8988T (cell line): ENCODE data around the gene LRRN2.

Experiments used
- DNase-seq: peaks from one replicate; pipeline ENCODE4 v3.0.0; 2011

Gene LRRN2

DNA sequence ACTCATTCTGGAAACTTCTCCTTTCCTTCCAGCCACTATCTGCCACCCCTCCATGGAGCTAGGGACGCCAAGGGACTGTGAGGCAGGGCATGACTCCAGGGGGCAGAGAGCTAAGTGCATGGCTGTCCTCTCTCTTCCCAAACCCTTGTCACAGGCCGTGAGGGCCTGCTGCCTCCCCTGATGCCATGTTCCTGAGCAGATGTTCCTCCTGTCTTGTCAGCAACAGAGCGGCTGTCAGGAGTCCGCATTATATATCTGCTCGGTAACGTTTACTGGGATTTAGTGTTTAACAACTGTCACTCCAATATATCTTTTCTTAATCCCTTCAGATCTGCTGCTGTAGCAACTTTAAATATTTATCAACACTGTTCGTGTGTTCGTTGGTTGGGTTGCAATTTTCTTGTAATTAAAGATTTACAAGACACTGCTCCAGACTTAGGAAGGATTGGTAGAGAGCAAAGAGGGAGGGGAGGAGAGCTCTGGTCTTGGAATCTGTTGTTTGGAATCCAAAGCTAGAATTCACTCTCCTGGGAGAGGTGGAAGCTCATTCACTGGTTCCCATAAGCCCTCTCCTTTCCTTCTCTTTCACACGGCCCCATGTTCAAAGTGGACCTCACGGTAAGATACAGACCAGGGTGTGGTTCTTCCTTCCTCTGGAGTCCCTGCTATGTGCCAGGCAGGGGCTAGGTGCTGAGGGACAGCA is 93.1 kb downstream of the LRRN2 start:
- DNase-seq, result no peak

DNA sequence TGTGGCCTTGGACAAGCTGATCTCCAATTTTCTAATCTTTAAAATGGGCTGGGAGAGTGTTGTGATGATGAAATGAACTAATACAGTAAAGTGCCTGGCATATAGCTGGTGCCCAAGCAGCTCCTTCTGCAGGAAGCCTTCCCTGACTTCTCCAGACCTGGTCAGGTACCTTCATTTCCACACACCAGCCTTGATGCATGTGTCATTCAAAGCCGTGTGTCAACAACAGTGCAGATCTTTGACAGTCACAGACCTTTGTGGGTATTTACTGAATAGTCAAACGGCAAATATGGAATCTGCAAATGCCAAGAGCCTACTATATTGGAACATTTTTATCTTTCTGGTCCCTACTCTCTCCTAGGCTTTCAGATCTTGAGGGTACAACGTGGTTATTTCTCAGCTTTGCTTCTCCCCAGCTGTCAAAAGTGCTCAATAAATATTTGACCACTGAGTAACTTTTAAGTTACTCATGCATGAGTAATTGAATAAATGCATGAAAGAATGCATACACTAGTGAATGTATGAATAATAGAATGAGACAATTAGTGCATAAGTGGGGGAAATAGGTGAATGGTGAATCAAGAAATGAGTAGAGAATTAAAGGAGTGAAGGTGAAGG is 94.0 kb downstream of the LRRN2 start:
- no peak for DNase-seq

DNA sequence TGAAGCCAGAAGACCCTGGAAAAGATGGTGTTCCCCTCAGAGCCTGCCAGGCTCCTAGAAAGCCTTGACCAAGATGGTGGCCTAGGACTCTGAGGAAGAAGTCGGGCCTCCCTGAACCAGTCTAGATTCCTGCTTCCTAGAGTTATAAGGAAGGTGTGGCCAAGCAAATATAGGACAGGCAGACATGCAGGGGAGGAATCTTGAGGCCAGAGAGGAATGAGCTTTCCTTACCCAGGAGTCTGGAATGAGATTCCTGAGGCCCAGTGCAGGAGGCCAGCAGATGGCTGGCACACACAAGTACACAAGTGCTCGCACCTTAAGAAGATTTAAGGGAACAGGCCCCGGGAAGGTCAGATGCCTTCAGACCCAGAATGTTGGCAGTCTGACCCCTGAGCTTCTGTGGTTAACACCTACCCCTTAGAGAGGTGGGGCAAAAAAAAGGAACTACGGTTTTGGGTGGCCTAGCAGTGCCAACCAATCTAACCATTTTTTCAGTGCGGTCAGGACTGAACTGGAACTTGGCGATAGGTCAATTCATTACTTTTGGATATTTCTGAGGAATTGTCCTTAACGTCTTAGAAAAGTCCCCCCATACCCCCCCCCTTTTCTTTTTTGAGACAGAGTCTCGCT is 96.0 kb downstream of the LRRN2 start:
- DNase-seq, result no peak

DNA sequence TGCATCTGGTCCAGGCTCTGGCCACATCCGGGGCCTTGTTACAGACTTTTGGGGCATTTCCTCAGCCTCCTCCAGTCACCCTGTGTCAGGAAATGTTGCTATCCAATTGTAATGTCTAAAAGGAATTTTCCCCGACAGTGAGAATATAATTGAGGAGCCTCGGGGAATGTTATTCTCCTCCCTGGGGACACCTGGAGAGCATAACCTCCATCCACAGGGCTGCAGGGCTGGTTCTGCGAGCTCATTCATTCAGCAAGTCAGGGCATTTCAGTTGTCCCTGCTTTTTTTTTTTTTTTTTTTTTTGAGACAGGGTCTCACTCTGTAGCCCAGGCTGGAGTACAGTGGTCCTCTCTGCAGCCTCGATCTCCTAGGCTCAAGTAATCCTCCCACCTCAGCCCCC is 96.7 kb downstream of the LRRN2 start:
- DNase-seq, result no peak

DNA sequence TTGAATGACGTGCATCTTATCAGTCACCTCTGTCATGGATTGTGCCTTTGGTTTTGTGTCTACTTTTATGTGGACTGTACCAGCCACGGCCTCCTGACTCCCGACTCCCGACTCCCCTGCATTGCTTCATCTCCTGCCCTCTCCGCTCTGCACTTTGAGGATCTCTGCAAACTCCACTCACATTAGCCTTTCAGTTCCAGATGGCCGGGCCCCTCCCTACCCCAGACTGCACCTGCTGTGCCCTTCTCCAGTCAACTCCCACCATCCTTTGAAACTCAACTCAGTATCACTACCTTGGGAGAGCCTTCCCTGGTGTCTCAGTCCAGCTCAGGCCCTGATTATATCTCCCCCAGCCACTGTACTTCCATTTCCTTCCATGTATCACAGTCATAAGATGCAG is 97.9 kb downstream of the LRRN2 start:
- DNase-seq, result no peak

DNA sequence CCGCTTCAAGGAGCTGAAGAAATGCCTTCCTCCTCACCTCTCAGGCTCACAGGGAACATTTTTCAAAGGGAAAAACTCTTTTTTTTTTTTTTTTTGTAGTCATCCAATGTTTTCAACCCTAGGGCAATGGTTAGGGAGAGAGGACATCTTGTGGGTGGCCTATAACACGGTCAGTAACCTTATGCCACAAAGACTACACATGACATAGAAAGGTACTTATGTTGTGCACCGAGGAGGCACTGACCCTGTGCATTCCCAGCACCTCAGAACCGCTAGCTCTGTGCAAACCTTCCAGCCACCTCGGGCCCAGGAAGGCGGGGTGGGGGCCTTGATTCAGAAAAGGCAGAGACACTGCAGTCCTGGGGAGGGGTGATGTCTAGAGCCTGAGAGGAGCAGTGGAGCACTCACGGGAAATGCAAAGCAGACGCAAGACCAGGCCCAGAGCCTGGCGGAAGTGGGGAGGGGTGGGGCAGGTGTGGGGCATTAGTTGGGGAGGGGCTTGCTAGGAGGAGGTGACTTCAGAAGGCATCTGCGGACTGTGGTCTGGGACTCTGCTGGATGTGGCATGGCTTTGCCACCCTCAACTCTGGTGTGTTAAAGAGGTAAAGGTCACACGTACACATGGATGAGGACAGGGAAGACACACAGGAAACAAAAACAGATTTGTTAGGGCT is 100.7 kb downstream of the LRRN2 start:
- no peak for DNase-seq

DNA sequence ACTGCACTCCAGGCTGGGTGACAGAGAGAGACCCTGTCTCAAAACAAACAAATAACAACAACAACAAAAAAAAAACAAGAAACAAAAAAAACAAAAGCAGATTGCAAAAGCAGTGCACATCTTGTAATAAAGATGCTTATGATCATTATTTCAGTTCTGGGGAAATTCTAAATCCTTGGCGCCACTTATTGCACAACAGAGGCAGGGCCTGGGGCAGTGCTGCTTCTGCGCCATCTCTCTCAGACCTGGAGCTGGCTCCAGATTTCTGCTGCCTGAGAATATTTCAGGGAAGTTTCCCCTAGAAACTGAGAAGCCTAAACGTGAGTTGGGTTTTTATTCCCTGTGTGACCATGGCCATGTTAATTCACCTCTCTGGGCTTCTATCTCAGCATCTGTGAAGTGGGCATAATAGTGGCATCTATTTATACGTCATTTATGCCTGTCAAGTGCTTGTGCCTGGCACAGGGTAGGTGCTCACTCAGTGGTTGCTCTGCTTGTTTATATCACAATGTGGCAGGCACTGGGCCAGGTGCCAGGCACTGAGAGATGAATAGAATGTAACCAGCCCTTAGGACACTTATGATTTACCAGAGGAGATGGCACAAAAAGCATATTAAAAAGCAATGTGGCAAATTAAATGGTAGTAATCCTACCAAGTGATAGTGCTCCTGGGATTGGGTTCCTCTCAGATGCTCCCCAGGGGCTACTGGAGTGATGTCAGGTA is 101.5 kb downstream of the LRRN2 start:
- no peak for DNase-seq

DNA sequence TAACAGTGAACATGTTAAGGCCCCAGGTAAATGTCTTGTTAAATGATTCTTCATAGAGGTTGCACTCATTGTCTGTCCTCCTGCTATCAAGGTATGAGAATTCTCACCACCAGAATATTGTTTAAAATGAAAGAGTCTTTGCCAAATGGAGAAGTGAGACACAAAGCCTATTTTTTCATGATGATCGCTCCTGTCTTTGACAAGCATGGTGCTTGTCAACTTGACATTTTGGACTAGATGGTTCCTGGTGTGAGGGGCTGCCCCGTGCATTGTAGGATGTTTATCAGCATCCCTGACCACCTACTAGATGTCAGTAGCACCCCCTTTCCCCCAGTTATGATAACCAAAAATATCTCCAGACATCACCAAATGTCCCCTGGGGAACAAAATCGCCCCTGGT is 103.8 kb downstream of the LRRN2 start:
- DNase-seq, result no peak

DNA sequence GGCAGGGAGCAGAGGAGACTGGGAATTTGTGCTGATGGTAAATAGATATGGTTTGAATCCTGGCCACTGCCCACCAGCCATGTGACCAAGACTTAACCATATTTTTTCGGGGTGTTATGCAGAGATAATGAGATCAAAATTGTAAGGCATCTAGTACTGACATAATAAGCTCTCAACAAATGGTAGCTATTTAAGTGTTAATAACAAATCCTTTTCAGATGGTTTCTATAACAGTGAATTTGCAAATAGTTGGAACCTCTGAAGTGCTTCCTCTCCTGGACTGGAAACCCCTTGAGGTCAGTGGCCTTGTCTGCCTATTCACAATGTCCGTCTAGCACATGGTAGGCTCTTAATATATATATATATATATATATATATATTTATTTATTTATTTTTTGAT is 104.7 kb downstream of the LRRN2 start:
- DNase-seq, result no peak

DNA sequence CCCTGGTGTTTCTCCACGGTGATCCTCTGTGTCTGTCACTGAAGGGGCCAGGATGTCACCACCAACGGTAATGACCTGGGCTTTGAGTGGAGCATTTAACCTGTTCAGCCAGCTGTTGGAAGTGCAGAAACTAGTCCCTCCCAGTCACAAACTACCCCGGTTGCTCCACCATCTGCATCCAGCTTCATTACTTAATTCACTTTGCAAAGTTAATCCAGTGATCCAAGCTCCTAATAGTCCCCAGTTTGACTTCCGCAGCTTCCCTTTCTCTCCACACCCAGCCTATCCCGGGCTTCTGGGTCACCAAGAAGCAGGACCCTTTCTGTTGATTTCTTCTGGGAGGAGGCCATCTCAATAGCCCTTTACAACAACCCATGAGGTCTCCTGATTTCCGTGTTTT is 105.9 kb downstream of the LRRN2 start:
- no peak for DNase-seq

DNA sequence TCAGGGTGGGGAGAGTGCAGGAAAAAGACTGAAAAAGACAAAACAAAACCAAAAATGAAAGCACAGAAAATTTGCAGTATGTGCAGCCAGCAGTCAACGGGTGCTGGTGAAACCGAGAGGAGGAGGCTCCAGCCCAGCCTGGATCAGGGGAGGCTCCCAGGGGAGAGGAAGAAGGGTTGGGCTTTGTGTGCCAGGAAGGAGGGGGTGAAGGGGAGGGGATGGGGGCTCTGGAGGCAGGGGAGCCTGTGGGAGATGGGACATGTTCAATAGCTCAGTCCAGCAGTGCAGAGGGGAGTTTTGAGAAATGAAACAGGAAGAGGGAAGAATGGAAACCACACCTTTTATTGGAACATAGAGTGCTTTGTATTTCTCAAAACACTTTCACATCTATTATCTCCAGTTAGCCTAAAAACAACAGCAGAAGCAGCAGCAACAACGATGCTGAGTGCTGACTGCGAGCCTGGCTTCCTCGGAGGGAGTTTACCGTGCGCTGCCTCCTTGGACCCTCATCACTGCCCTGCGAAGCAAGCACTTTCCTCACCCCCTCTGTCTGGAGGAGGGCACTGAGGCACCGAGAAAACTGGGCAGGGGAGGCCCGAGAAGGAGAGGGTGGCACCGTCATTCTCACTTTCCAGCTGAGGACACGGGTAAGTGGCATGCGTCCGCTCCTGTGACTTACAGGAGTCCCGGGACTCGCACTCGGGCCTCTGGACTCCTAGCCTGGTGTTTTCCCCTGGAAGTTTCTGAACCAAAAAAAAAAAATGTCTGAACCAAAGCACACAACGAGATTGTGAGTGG is 106.5 kb downstream of the LRRN2 start:
- no peak for DNase-seq

DNA sequence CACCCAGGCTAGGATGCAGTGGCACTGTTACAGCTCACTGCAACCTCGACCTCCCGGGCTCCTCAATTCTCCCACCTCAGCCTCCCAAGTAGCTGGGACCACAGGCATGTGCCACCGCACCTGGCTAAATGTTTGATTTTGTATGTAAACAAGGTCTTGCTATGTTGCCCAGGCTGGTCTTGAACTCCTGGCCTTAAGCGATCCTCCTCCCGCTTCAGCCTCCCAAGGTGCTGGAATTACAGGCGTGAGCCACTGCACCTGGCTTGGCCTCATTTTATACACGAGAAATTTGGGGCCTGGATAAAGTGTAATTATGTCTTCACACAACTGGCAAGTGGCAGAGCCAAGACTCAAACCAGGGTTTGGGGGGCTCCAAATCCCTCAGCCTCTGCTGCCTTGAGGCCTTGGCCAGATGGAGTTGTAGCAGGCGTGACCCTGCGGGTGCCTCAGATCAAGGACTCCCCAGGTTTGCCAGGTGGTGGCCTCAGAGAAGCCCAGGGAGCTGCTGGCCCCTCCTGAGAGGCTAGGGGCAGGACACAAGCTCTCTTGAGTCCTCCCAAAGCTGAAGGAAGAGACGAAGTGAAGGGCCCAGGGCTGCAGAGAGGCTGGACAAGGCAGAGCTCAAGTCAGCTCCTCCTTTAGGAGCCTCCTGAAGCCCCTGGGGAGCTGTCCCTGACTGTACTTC is 107.6 kb downstream of the LRRN2 start:
- no peak for DNase-seq

DNA sequence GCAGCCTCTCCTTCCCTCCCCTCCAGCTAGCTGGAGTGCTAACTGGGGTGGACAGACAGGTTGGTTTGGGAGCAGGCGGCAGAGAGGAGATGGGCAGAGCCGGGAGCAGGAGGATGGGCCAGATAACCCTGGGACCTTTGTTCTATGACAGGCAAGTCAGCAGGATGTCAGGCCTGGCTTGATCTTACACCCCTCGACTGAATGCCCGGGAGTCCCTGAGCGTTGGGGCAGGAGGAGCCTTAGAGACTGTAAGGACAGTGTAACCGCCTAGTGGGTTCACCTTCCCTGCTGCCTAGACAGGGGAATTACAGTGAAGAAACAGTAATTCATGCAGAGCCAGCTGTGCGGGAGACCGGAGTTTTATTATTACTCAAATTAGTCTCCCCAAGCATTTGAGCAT is 109.1 kb downstream of the LRRN2 start:
- DNase-seq, result no peak

DNA sequence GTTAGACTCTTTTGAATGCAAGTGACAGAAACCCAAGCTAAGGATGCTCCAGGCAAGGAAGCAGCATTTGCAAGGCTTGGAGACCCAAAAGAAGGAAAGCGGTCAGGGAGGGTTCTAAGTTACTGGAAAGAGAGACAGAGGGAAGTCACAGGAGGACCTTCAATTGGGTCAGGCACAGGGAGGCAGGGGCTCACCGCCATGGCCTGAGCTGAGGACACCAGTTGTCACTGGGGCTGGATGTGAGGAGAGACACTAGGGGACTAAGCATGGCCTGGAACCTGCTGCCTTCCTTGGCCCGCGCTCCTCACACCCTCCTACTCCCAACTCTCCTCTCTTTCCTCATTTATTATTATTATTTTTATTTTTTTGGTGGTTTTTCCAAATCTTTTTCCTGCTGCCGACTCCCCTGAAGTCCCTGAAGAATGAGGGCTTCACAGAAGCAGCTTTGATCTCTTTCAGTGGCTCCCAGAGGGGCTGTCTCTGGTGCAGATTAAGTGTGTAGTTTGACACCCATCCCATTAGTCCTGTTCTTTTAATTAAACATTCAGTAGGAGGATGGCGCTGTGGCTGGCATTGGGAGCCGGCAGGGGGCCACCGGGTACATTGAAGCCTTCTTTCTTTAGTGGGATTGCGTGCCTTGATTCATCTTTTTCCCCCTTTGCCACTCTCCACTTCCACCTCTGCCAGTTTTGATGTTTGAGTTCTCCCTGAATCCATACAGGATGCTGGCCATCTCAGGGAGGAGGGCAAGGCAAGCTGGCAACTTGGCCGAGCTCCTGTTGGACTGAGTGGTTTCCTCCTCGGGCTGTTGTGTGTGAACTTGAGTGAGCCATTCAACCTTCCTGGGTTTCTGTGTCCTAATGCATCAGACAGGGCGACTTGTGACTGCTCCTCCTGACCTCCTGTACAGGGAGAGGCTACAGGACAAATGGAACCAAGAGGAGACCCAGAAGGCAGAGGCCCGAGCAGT is 110.0 kb downstream of the LRRN2 start:
- no peak for DNase-seq

DNA sequence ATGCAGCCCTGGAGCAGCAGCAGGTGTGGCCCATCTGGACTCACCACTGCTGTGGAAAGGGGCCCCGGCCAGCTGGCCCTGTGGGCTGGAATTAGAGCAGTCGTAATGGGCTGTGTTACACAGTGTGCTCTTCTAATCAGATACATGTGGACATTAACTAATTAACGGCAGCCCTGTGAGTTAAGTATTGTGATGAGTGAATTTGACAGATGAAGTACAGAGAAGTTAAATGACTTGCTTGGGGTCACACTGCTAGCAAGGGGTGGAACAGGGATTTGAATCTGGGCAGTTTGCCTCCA is 110.7 kb downstream of the LRRN2 start:
- no peak for DNase-seq

DNA sequence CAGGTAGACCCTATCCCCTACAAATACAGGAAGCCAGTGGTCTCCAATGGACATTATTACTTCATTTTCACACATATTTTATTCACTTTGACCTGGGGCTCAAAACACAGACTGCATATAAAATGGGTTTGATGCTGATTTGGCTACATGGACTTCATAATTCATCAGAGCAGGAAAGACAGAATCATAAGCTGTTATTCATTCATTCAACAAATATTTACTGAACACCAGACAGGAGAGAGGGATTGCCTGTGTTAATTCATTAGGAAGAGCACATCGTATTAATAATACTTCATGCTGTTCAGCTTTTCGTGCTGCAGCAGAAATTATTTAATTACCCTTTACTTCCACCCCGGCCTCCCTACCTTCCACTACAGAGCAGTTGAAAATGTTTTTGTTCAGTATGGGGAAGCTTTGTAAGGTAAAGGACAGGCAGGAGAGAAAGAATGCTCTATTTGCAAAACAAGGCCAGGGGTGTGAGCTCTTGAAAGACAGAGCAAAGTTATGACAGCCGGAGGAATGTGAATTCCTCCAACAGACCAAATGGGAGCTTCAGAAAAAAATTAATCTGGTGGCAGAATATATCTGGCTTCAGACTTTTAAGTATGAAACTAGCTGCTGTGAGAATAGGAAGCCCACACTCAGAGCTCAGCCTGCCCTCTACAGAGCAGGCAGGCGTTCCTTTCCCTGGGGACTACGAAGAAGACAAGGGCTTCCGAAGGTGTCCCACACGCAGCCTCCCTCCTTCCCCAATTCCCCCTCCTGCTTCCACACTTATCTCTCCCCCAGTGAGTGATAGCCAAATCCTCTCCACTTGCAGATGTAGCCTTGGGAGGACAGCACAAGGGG is 111.3 kb downstream of the LRRN2 start:
- no peak for DNase-seq

DNA sequence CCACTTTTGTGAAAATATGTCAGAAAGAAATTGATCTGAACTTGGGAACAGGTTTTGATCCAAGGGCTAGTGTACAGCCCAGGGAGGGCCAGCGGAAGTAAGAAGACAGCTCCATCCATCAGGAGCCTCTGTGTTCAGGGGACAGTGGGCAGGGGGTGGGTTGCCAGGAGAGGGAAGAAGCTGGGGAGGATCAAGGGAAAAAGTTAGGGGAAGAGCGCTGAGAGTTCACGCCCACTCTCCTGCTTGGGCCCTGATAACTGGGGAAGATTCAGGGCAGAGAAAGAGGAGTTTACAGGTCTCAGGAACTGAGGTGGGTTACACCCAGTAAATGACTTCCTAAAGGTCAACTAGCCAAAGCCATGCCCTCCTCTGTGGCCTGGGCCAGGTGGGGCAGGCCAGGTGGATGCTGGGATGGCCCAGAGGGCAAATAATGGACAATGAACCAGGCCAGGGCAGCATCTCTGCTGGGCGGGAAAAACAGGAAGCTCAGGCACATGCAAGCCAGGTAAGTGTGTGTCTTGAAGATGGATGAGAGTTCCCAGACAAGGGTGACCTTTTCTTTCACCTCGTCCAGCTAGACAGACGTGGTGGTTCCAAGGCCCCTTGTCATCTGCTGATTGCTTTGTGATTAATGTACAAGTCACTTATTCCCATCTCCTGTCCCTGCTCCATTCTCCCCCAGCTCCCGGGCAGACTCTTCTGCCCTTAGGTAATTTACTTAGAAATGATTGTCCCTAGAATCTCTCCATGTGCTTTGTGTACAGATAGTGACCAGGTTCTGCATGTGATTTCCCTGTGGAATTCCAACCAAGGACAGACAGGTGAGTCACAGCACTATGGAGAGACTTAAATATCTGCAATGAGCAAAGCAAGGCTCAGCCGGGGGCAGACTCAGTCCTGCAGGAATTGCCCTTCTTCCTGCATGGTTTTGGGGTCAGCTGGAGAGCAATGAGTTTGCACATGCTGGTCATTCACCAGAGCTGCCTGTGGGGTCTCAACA is 112.3 kb downstream of the LRRN2 start:
- DNase-seq, result no peak

DNA sequence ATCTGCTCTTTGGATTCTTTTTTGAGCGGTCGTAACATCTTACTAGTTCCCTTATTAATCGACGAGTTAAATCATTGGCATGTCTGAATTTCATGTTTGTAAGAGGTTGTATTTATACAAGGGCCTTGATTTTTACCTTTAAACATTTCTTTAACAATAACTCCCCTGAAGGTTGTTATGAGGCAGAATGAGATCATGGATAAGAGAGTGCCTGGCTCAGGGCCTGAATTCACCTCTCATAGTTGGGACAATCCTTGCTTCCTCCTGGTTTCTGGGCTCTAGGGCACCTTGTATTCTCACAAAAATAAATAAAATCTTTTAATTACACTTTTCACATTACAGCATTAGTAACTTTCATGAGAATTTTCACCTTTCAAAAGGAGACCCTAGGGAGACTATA is 113.9 kb downstream of the LRRN2 start:
- DNase-seq, result no peak

DNA sequence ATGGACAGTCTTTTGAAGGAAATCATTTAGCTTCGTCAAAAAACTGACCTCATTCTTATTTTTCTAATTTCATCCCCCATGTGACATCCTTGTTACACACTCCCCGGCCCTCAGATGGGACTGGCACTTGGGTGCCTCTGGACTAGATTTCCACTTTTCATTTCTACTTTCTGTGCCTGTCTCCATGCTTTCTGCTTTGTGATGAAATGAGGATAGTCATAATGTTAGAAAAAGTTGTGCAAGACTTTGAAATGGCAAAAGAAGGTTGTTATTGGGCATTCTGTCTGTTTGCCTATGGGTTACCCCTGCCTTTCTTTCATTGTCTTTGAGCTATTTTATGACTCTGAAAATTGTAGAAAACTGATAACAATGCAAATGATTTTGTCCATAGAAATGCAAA is 114.4 kb downstream of the LRRN2 start:
- DNase-seq, result no peak
